Mesenchymal stem cell (in vitro differentiated cells and primary cell): ENCODE measurements around the gene RPTOR.

Experiments used
- DNase-seq: peaks from one replicate; pipeline ENCODE4 v3.0.0-alpha.2; 2013
- H2AFZ ChIP-seq: one replicate; pipeline ENCODE4 v1.6.1; 2013; ENCODE audit warnings: low read depth, mild to moderate bottlenecking, control low read depth, inconsistent platforms, low read length, moderate library complexity
- H2AK5ac ChIP-seq: 2 replicates; pipeline ENCODE4 v1.6.1; 2013; ENCODE audit warnings: low read length, moderate library complexity, mild to moderate bottlenecking, inconsistent platforms; ENCODE audit not compliant: severe bottlenecking
- H2BK120ac ChIP-seq: one replicate; pipeline ENCODE4 v1.6.1; 2013; ENCODE audit warnings: low read depth, mild to moderate bottlenecking, inconsistent platforms, low read length, moderate library complexity
- H2BK12ac ChIP-seq, 2 experiments: one replicate each; pipeline ENCODE4 v1.6.1; 2013; ENCODE audit warnings: inconsistent platforms in 2 of 2, low read length in 2 of 2, mild to moderate bottlenecking in 2 of 2, moderate library complexity in 2 of 2, control low read depth in 1 of 2
- H2BK15ac ChIP-seq: one replicate; pipeline ENCODE4 v1.6.1; 2013; ENCODE audit warnings: mild to moderate bottlenecking, low read depth, inconsistent platforms; ENCODE audit not compliant: poor library complexity, severe bottlenecking
- H2BK5ac ChIP-seq: 2 replicates; pipeline ENCODE4 v1.6.1; 2013; ENCODE audit warnings: low read depth, mild to moderate bottlenecking, low read length, control low read depth, inconsistent platforms; ENCODE audit not compliant: poor library complexity, severe bottlenecking
- H3K14ac ChIP-seq, 2 experiments: one replicate each; pipeline ENCODE4 v1.6.1; 2013; ENCODE audit warnings: inconsistent platforms in 2 of 2, low read length in 2 of 2, control low read depth in 1 of 2, mild to moderate bottlenecking in 1 of 2, moderate library complexity in 1 of 2
- H3K18ac ChIP-seq, 2 experiments: one replicate each; pipeline ENCODE4 v1.6.1; 2013; ENCODE audit warnings: inconsistent platforms in 2 of 2, low read length in 2 of 2, control low read depth in 1 of 2, low read depth in 1 of 2, mild to moderate bottlenecking in 1 of 2
- H3K23ac ChIP-seq, 2 experiments: one replicate each; pipeline ENCODE4 v1.6.1; 2013; ENCODE audit warnings: inconsistent platforms in 2 of 2, low read length in 2 of 2, mild to moderate bottlenecking in 2 of 2, moderate library complexity in 2 of 2, control low read depth in 1 of 2
- H3K27ac ChIP-seq: 2 replicates; pipeline ENCODE4 v1.5.1; 2013; ENCODE audit warnings: mild to moderate bottlenecking, moderate library complexity, low read length, control low read depth, inconsistent platforms; ENCODE audit not compliant: poor library complexity, severe bottlenecking
- H3K27me3 ChIP-seq, 2 experiments: 2 replicates each; pipeline versions ENCODE4 v1.6.1 to v1.7.0; 2013; ENCODE audit warnings: low read length in 2 of 2, mild to moderate bottlenecking in 2 of 2, moderate library complexity in 2 of 2, control low read depth in 1 of 2, inconsistent platforms in 1 of 2; ENCODE audit not compliant: control insufficient read depth in 1 of 2, insufficient read depth in 1 of 2
- H3K36me3 ChIP-seq, 2 experiments: 2 replicates each; pipeline versions ENCODE4 v1.6.1 to v1.7.0; 2013; ENCODE audit warnings: low read length in 2 of 2, control low read depth in 1 of 2, inconsistent platforms in 1 of 2, low read depth in 1 of 2, mild to moderate bottlenecking in 1 of 2; ENCODE audit not compliant: insufficient read depth in 2 of 2, control insufficient read depth in 1 of 2
- H3K4ac ChIP-seq, 2 experiments: one replicate each; pipeline ENCODE4 v1.6.1; 2013; ENCODE audit warnings: inconsistent platforms in 2 of 2, low read length in 2 of 2, mild to moderate bottlenecking in 2 of 2, moderate library complexity in 2 of 2, control low read depth in 1 of 2, low read depth in 1 of 2
- H3K4me1 ChIP-seq: 2 replicates; pipeline ENCODE4 v1.6.1; 2013; ENCODE audit warnings: low read depth, low read length, control low read depth; ENCODE audit not compliant: control insufficient read depth, insufficient read depth
- H3K4me2 ChIP-seq: 2 replicates; pipeline ENCODE4 v1.6.1; 2013; ENCODE audit warnings: low read length, mild to moderate bottlenecking, inconsistent platforms; ENCODE audit not compliant: poor library complexity, severe bottlenecking
- H3K4me3 ChIP-seq, 2 experiments: 2 replicates each; pipeline versions ENCODE4 v1.5.1 to v1.7.0; 2013; ENCODE audit warnings: low read length in 2 of 2, mild to moderate bottlenecking in 2 of 2, control low read depth in 1 of 2, low read depth in 1 of 2; ENCODE audit not compliant: insufficient read depth in 1 of 2
- H3K79me1 ChIP-seq: replicated peaks from 2 replicates; pipeline ENCODE4 v1.6.1; 2013; ENCODE audit warnings: mild to moderate bottlenecking, control low read depth, low read length, inconsistent platforms; ENCODE audit not compliant: poor library complexity, severe bottlenecking
- H3K9ac ChIP-seq: 2 replicates; pipeline ENCODE4 v1.7.0; 2013; ENCODE audit warnings: mild to moderate bottlenecking, low read length, moderate library complexity
- H3K9me3 ChIP-seq: 2 replicates; pipeline ENCODE4 v1.7.0; 2013; ENCODE audit warnings: mild to moderate bottlenecking, low read length; ENCODE audit not compliant: control insufficient read depth
- H4K8ac ChIP-seq: one replicate; pipeline ENCODE4 v1.6.1; 2013; ENCODE audit warnings: inconsistent platforms, mild to moderate bottlenecking, low read length, moderate library complexity
- H4K91ac ChIP-seq: one replicate; pipeline ENCODE4 v1.6.1; 2013; ENCODE audit warnings: mild to moderate bottlenecking, low read length, inconsistent platforms
- WGBS: methylation state at CpG from one replicate; pipeline ENCODE4 v1.1.7; 2013; ENCODE audit warnings: mixed read lengths; 5-methylcytosine and 5-hydroxymethylcytosine counted together

RPTOR gene

GRCh38 chr17:80703142-80703478, 158.5 kb downstream of the RPTOR start:
- Histone ChIP-seq H3K36me3 (peaks cover 6 to 7% of the 10 kb centered on the region in 2 experiments), H3K27me3 (no peaks in the 10 kb centered on the region), H2AFZ (no peak overlapping the region), H2AK5ac (no peak overlapping the region), H4K8ac (no peak overlapping the region), H3K27ac (no peak overlapping the region), H2BK12ac (no peak overlapping the region), H3K23ac (no peak overlapping the region), H3K4me3 (no peak overlapping the region), H3K9ac (no peak overlapping the region), H2BK15ac (no peak overlapping the region), H3K9me3 (no peaks in the 10 kb centered on the region), H3K4ac (no peak overlapping the region), H2BK120ac (no peak overlapping the region), H3K79me1 (peaks cover 52% of the 10 kb centered on the region), H4K91ac (no peak overlapping the region), H2BK5ac (no peak overlapping the region), H3K4me1 (peaks cover 6% of the 10 kb centered on the region), H3K14ac (no peak overlapping the region), H3K4me2 (no peak overlapping the region), H3K18ac (no peak overlapping the region)
- DNase-seq, result no peak
- 93% methylated on average over 9 of the region's 9 CpGs for WGBS

- Histone ChIP-seq H3K79me1 (peaks cover 55% of the 10 kb centered on the region), H2BK15ac (no peak overlapping the region), H3K4me3 (no peak overlapping the region), H3K9ac (peak overlapping the region; percentile 12), H3K23ac (no peak overlapping the region), H2BK5ac (no peak overlapping the region), H3K14ac (no peak overlapping the region), H2AFZ (no peak overlapping the region), H3K4me2 (no peak overlapping the region), H3K27ac (no peak overlapping the region), H3K4me1 (peaks cover 4% of the 10 kb centered on the region), H2AK5ac (no peak overlapping the region), H3K9me3 (no peaks in the 10 kb centered on the region), H3K18ac (no peak overlapping the region), H2BK12ac (no peak overlapping the region), H2BK120ac (no peak overlapping the region), H3K27me3 (no peaks in the 10 kb centered on the region), H4K91ac (no peak overlapping the region), H3K36me3 (peaks cover 19% of the 10 kb centered on the region in 2 experiments), H3K4ac (no peak overlapping the region), H4K8ac (no peak overlapping the region)
- WGBS, result 72% methylated on average over 3 of the region's 3 CpGs
- DNase-seq, result peak; percentile 58
Observed at GRCh38 chr17:80704381-80704819, 159.8 kb downstream of the RPTOR start.

GRCh38 chr17:80704894-80705293, 160.3 kb downstream of the RPTOR start:
- Histone ChIP-seq H2AFZ (no peak overlapping the region), H3K4me1 (peaks cover 4% of the 10 kb centered on the region), H4K91ac (peak overlapping the region; percentile 76), H3K79me1 (peaks cover 53% of the 10 kb centered on the region), H4K8ac (peak overlapping the region; percentile 5), H3K4ac (peak overlapping the region; percentile 66 to 75), H2BK5ac (no peak overlapping the region), H2AK5ac (no peak overlapping the region), H3K4me2 (no peak overlapping the region), H2BK120ac (no peak overlapping the region), H3K36me3 (peaks cover 21% of the 10 kb centered on the region in 2 experiments), H3K14ac (peak overlapping the region in 1 of 2 experiments; percentile 76), H3K23ac (no peak overlapping the region), H3K9ac (peak overlapping the region; percentile 12), H3K9me3 (no peaks in the 10 kb centered on the region), H3K27ac (no peak overlapping the region), H2BK15ac (peak overlapping the region; percentile 82), H3K4me3 (no peak overlapping the region), H3K27me3 (no peaks in the 10 kb centered on the region), H2BK12ac (peak overlapping the region; percentile 6 to 93), H3K18ac (peak overlapping the region; percentile 14 to 95)
- DNase-seq, result no peak
- 98% methylated on average over 13 of the region's 13 CpGs for WGBS

DNA sequence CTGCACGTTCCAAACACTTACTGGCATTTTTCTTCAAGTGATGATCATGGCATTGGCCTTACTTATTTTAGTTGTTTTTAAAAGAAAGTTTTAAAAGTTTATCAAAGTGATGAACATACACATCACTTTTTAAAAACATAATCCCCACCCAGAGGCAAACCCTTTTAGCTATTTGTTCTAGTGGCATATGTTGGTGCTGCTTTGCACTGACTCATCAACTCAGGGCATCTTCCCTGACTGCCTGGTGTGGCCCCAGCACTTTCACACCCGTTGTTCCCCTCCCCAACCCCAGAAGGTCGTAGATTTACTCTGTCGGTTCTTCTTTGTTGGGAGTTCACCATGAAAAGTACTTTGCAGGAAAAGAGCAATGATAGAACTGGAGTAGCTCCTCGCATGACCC, 161.3 kb downstream of the RPTOR start:
- H2BK5ac ChIP-seq, result no peak overlapping the region
- H3K4me2 ChIP-seq, result no peak overlapping the region
- no peak overlapping the region for H4K8ac ChIP-seq
- H2BK120ac ChIP-seq, result no peak overlapping the region
- no peak overlapping the region for H2AFZ ChIP-seq
- peaks cover 50% of the 10 kb centered on the region for H3K79me1 ChIP-seq
- no peaks in the 10 kb centered on the region for H3K27me3 ChIP-seq
- no peaks in the 10 kb centered on the region for H3K9me3 ChIP-seq
- no peak overlapping the region for H3K18ac ChIP-seq
- no peak overlapping the region for H2BK15ac ChIP-seq
- H2AK5ac ChIP-seq, result no peak overlapping the region
- H2BK12ac ChIP-seq, result no peak overlapping the region
- DNase-seq, result no peak
- no peak overlapping the region for H3K14ac ChIP-seq
- H3K4me3 ChIP-seq, result no peak overlapping the region
- H4K91ac ChIP-seq, result no peak overlapping the region
- no peak overlapping the region for H3K27ac ChIP-seq
- peaks cover 21% of the 10 kb centered on the region in 2 experiments for H3K36me3 ChIP-seq
- no peak overlapping the region for H3K23ac ChIP-seq
- 57% methylated on average over 3 of the region's 5 CpGs for WGBS
- H3K9ac ChIP-seq, result no peak overlapping the region
- H3K4me1 ChIP-seq, result peaks cover 4% of the 10 kb centered on the region
- H3K4ac ChIP-seq, result no peak overlapping the region
